Measurements from ENCODE around the gene ZNF827.

Gene ZNF827

DNA sequence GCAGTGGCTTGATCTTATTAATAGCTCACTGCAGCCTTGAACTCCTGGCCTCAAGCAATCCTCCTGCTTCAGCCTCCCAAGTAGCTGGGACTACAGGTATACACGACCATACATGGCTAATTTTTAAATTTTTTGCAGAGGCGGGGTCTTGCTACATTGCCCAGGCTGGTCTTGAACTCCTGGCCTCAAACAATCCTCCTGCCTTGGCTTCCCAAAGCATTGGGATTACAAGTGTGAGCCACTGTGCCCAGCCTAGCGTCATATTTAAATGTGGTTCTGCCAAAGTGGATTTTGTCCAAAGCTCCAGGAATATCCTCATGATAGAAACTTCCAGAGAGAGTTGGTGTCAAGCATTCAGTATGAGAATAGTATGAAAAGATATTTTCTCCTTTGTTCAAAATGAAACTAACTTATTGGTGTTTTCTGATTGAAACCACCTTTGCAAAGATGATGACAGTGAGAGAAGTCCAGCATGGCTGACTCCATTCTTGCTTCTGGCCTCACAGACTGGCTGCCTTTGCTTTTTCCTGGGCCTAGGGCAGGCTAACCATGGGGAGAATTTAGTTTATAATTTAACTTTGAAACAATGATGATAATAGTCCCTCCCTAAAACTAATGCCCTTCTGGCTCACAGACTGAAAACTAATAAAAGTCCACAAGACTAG, 129.6 kb downstream of the ZNF827 start:
- Histone ChIP-seq H3K9ac (ENCODE audit: low read depth, low read length) (no peak overlapping the region), H3K9me3 (ENCODE audit: control insufficient read depth, insufficient read depth, low read length) (peaks cover 15% of the 10 kb centered on the region), H3K36me3 (ENCODE audit: insufficient read depth, low read length) (peaks cover 4% of the 10 kb centered on the region), H3K4me1 (ENCODE audit: insufficient read depth, low read length) (peaks cover 26% of the 10 kb centered on the region)

DNA sequence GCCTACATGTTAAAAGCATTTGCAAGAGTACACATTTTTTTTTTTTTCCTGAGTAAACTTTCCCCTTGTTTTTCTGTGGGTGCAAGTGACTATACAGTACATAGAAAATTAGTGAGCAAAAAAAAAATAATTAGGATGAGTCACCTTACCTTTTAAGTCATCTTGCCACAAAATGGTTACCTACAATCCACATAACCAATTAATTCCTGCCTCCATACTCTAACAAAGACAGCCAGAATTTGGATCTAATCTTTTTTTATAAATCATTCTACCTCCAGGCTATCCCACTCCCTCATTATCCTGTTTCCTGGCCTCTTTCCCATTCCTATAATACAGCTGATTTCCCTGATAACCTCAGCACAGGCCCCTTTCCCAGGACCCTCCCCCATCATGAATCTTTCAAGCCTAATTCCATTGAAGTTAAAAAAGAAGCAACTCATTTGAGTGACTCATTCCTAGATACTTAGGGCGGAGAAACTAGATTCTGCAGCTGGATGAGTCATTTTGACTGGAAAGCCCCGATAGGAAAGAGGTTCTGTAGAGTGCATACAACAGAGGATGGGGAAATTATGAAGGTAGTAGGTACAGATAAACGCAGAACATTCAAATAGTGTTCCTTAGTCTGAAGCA, 130.5 kb downstream of the ZNF827 start:
- H3K9ac ChIP-seq (ENCODE audit: low read depth, low read length): no peak overlapping the region
- H3K36me3 ChIP-seq (ENCODE audit: insufficient read depth, low read length): no peaks in the 10 kb centered on the region; the same call in none of the 2 replicates
- peaks cover 15% of the 10 kb centered on the region for H3K9me3 ChIP-seq (ENCODE audit: control insufficient read depth, insufficient read depth, low read length)
- peaks cover 31% of the 10 kb centered on the region for H3K4me1 ChIP-seq (ENCODE audit: insufficient read depth, low read length)

DNA sequence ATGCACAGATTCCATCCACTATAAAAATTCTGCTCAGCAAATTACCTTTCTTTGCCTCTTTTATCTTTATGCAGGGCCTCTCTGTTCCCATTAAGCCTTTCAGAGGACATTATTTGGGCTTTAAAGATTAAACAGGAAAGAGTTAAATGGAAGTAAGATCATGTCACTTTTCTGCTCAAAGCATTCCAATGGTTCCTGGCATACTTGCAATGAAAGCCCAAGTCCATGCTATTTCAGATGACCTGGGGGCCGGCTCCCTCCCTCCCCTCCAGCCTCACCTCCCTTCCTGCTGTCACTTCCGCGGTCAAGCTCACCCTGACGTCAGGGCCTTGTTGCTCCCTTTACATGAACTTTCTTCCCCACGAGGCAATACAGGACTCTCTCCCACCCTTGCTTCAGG, 133.1 kb downstream of the ZNF827 start:
- Histone ChIP-seq H3K9ac (ENCODE audit: low read depth, low read length) (0 out of 2 replicates have a peak overlapping the region, but pooled peaks have one; percentile 7), H3K4me1 (ENCODE audit: insufficient read depth, low read length) (peaks cover 43% of the 10 kb centered on the region), H3K36me3 (ENCODE audit: insufficient read depth, low read length) (no peaks in the 10 kb centered on the region; the same call in 1 of the 2 replicates), H3K9me3 (ENCODE audit: control insufficient read depth, insufficient read depth, low read length) (peaks cover 13% of the 10 kb centered on the region)

DNA sequence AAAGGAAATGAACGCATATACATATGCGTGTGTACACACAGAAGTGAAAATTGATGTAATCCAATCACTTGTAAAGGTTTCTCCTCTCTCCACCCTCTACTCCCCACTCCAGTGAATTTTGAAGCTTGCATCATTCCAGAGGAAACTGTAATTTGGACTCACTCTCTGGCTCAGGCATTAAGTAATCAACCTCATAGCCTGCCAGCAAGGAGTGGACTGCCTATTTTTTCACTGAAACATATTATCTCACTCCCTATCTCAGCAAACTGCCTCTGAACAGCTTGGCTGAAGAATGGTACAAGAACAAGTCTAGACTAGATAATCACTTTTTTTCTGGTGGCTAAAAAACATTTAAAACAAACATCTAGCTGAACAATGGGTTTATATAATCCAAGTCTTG, 134.5 kb downstream of the ZNF827 start:
- Histone ChIP-seq H3K36me3 (ENCODE audit: insufficient read depth, low read length) (no peaks in the 10 kb centered on the region; the same call in 1 of the 2 replicates), H3K4me1 (ENCODE audit: insufficient read depth, low read length) (peaks cover 43% of the 10 kb centered on the region), H3K9me3 (ENCODE audit: control insufficient read depth, insufficient read depth, low read length) (peaks cover 2% of the 10 kb centered on the region; the same call in 1 of the 2 replicates), H3K9ac (ENCODE audit: low read depth, low read length) (no peak overlapping the region)

GRCh38 chr4:145799223-145799622, 139.4 kb downstream of the ZNF827 start:
- no peaks in the 10 kb centered on the region for H3K9me3 ChIP-seq (ENCODE audit: control insufficient read depth, insufficient read depth, low read length)
- H3K9ac ChIP-seq (ENCODE audit: low read depth, low read length): no peak overlapping the region
- peaks cover 20% of the 10 kb centered on the region for H3K4me1 ChIP-seq (ENCODE audit: insufficient read depth, low read length)
- no peaks in the 10 kb centered on the region for H3K36me3 ChIP-seq (ENCODE audit: insufficient read depth, low read length)

- Histone ChIP-seq H3K36me3 (ENCODE audit: insufficient read depth, low read length) (no peaks in the 10 kb centered on the region), H3K9ac (ENCODE audit: low read depth, low read length) (no peak overlapping the region), H3K4me1 (ENCODE audit: insufficient read depth, low read length) (peaks cover 11% of the 10 kb centered on the region), H3K9me3 (ENCODE audit: control insufficient read depth, insufficient read depth, low read length) (no peaks in the 10 kb centered on the region)
Measured at GRCh38 chr4:145797278-145797677, 141.3 kb downstream of the ZNF827 start.

GRCh38 chr4:145796346-145796745, 142.3 kb downstream of the ZNF827 start:
- Histone ChIP-seq H3K36me3 (ENCODE audit: insufficient read depth, low read length) (no peaks in the 10 kb centered on the region; the same call in 1 of the 2 replicates), H3K9ac (ENCODE audit: low read depth, low read length) (no peak overlapping the region), H3K4me1 (ENCODE audit: insufficient read depth, low read length) (peaks cover 9% of the 10 kb centered on the region), H3K9me3 (ENCODE audit: control insufficient read depth, insufficient read depth, low read length) (no peaks in the 10 kb centered on the region)

DNA sequence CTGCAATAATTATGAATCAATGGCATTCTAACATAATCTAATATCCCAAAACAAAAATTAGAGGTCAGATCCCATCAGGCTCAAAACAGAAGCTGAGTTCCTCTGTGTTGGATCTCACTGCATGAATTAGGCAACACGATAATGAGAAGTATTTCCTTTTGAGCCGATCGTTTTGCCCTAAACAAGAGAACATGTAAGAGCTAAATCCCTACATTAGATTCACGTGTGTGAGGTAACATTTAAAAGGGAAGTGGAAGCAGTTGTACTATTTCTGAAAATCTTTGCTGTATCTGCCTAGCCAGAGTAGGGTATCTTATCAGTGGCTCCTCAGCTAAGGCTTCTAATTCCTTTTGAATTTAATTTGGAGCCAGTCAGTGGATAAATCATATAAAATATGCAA, 143.1 kb downstream of the ZNF827 start:
- Histone ChIP-seq H3K9ac (ENCODE audit: low read depth, low read length) (no peak overlapping the region), H3K36me3 (ENCODE audit: insufficient read depth, low read length) (no peaks in the 10 kb centered on the region; the same call in 1 of the 2 replicates), H3K9me3 (ENCODE audit: control insufficient read depth, insufficient read depth, low read length) (no peaks in the 10 kb centered on the region), H3K4me1 (ENCODE audit: insufficient read depth, low read length) (peaks cover 8% of the 10 kb centered on the region)

DNA sequence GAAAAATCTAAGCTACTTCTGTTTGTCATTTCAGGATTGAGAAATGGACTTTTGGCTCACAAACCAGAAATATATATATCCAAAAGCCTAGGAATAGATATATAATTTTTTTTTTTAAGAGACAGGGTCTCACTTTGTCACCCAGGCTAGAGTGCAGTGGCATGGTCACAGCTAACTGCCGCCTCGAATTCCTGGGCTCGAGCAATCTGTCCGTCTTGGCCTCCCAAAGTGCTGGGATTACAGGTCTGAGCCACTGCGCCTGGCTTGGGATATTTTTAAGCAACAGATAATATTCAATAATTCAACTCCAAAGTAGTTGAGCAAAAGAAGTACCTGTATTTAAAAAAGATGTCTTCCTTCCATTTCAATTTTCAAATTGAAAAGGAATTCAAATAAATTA, 146.2 kb downstream of the ZNF827 start:
- H3K9me3 ChIP-seq (ENCODE audit: control insufficient read depth, insufficient read depth, low read length): no peaks in the 10 kb centered on the region
- no peak overlapping the region for H3K9ac ChIP-seq (ENCODE audit: low read depth, low read length)
- peaks cover 8% of the 10 kb centered on the region for H3K4me1 ChIP-seq (ENCODE audit: insufficient read depth, low read length)
- H3K36me3 ChIP-seq (ENCODE audit: insufficient read depth, low read length): no peaks in the 10 kb centered on the region; the same call in 1 of the 2 replicates

DNA sequence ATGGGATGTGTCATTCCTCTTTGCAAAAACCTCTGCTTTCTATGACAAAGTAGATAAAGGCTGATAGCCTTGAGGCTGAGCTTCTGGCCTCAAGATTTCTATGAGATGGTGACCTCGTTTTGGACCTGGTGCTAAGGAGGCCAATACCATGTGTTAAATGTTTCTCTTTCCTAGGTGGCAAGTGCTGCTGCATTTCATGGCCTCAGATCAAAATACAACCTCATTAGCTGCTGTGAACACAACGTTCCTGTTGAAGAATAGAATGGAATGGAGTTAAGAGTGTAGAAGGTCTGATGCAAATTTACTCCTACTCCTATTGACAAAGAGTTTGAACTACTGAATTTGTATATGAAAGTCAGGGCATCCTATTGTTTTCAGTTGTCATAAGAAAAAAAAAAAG, 146.6 kb downstream of the ZNF827 start:
- Histone ChIP-seq H3K36me3 (ENCODE audit: insufficient read depth, low read length) (no peaks in the 10 kb centered on the region; the same call in 1 of the 2 replicates), H3K4me1 (ENCODE audit: insufficient read depth, low read length) (peaks cover 8% of the 10 kb centered on the region), H3K9me3 (ENCODE audit: control insufficient read depth, insufficient read depth, low read length) (no peaks in the 10 kb centered on the region), H3K9ac (ENCODE audit: low read depth, low read length) (no peak overlapping the region)

GRCh38 chr4:145788755-145789154, 149.9 kb downstream of the ZNF827 start:
- H3K36me3 ChIP-seq (ENCODE audit: insufficient read depth, low read length): peaks cover 5% of the 10 kb centered on the region
- no peak overlapping the region for H3K9ac ChIP-seq (ENCODE audit: low read depth, low read length)
- peaks cover 8% of the 10 kb centered on the region for H3K4me1 ChIP-seq (ENCODE audit: insufficient read depth, low read length)
- peaks cover 5% of the 10 kb centered on the region for H3K9me3 ChIP-seq (ENCODE audit: control insufficient read depth, insufficient read depth, low read length)

DNA sequence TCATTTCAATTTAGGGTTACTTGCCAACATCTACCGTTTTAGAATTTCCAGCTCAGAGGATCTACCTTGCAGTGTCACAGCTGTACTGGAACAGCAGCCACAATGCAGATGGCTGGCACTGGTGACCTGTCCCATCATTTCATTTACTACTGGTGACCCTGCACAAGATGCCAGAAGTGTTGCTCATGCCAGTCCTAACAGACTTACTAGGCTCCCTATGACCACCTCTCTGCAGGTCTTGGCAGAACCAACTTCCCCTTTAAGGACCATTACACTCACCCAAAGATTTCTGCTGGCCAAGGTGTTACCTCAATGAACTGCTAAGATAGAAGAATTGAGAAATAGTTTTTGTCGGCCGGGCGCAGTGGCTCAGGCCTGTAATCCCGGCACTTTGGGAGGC, 151.8 kb downstream of the ZNF827 start:
- Histone ChIP-seq H3K9me3 (ENCODE audit: control insufficient read depth, insufficient read depth, low read length) (peaks cover 10% of the 10 kb centered on the region), H3K36me3 (ENCODE audit: insufficient read depth, low read length) (peaks cover 5% of the 10 kb centered on the region), H3K4me1 (ENCODE audit: insufficient read depth, low read length) (peaks cover 2% of the 10 kb centered on the region), H3K9ac (ENCODE audit: low read depth, low read length) (no peak overlapping the region)

GRCh38 chr4:145786261-145786660, 152.4 kb downstream of the ZNF827 start:
- Histone ChIP-seq H3K9me3 (ENCODE audit: control insufficient read depth, insufficient read depth, low read length) (peaks cover 10% of the 10 kb centered on the region), H3K9ac (ENCODE audit: low read depth, low read length) (no peak overlapping the region), H3K4me1 (ENCODE audit: insufficient read depth, low read length) (no peaks in the 10 kb centered on the region), H3K36me3 (ENCODE audit: insufficient read depth, low read length) (peaks cover 5% of the 10 kb centered on the region)

DNA sequence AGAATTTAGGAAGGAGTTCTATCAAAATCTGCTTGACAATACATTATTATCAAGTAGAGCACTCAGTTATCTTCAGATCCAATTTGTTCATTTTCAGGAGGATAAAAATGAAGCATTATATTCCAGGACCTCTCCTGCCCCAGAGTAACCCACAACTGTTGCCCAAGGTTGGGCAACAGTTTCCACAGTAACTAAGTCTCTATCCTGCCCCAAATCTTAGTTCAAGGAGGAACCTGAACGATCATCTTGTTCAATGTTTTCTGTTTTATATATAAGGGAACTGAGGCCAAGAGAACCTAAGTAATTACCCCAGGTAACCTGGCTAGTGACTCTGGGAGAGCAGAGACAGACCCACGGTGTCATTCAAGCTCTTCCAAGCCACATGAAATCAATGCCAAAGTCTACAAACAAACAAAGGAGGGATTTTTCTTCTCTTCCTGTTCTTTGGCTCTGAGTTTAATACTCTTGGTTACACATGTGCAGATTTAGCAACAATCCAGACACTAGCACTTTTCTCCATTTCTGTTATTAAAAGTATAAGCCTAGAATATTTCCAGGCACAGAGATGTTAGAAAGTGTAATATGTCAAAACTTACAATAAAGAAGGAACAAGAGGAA, 153.1 kb downstream of the ZNF827 start:
- no peak overlapping the region for H3K9ac ChIP-seq (ENCODE audit: low read depth, low read length)
- peaks cover 5% of the 10 kb centered on the region for H3K36me3 ChIP-seq (ENCODE audit: insufficient read depth, low read length)
- 0 out of 2 replicates have a peak, but pooled peaks cover 2% of the 10 kb centered on the region for H3K4me1 ChIP-seq (ENCODE audit: insufficient read depth, low read length)
- H3K9me3 ChIP-seq (ENCODE audit: control insufficient read depth, insufficient read depth, low read length): peaks cover 10% of the 10 kb centered on the region

- Histone ChIP-seq H3K9ac (ENCODE audit: low read depth, low read length) (no peak overlapping the region), H3K36me3 (ENCODE audit: insufficient read depth, low read length) (peaks cover 5% of the 10 kb centered on the region), H3K4me1 (ENCODE audit: insufficient read depth, low read length) (peaks cover 9% of the 10 kb centered on the region), H3K9me3 (ENCODE audit: control insufficient read depth, insufficient read depth, low read length) (peaks cover 10% of the 10 kb centered on the region)
Measured at GRCh38 chr4:145784036-145784435, 154.6 kb downstream of the ZNF827 start.

Measured in ES-I3 (cell line).